NCI-H1092 treated with DMSO at 0.1 percent for 48 hours (cell line): ENCODE data around the gene ZNF561.
A peak's percentile ranks its signal among the peaks of the same experiment; 100 is the strongest.
"Not testable (repeated sequence)": the region's sequence is repeated elsewhere in the genome, so short reads cannot be mapped to it uniquely, and the experiment has no call there.

Experiments
- DNase-seq: peaks from one replicate; lab custom pipeline; 2025; lab: John Stamatoyannopoulos, UW

Gene ZNF561

GRCh38 chr19:9621156-9622037, at the start of gene ZNF561:
TSS of gene ZNF561 (minus strand) at chr19:9621232. CDS start at chr19:9619456, 1,776 bp downstream.
- peak; percentile 85 for DNase-seq

DNA sequence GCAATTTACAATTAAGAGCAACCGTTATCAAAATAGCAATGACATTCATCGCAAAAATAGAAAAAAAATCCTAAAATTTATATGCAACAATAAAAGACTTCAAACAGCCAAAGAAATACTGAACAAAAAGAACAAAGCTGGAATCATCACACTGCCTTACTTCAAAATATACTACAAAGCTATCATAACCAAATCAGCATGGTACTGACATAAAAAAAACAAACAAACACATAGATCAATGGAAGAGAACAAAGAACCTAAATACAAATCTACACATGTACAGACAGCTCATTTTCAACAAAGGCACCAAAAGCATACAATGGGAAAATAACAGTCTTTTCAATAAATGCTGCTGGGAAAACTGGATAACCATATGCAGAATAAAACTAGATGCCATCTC, 47.5 kb upstream of the ZNF561 start:
- DNase-seq, result no peak

- DNase-seq, result no peak
Measured at GRCh38 chr19:9667898-9668297, 46.9 kb upstream of the ZNF561 start.

GRCh38 chr19:9658769-9659168, 37.7 kb upstream of the ZNF561 start:
- no peak for DNase-seq

- DNase-seq, result not testable (repeated sequence)
Measured at GRCh38 chr19:9653066-9653555, 32.1 kb upstream of the ZNF561 start.

- DNase-seq, result not testable (repeated sequence)
Measured at GRCh38 chr19:9651464-9651863, 30.4 kb upstream of the ZNF561 start.

DNA sequence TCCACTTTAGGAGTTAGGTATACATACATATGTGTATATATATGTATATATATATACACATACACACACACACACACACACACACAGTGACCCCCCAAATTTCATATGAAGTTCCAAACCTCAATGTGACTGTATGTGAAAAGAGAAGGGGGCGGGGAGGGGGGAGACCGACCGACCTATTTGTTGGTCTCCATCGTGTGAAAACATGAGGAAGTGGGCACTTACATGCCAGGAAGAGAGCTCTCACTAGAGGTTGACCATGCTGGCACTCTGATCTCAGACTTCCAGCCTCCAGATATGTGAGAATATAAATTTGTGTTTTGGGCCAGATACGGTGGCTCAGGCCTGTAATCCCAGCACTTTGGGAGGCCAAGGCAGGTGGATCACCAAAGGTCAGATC, 29.3 kb upstream of the ZNF561 start:
- no peak for DNase-seq

- DNase-seq, result no peak
Measured at GRCh38 chr19:9645472-9645871, 24.4 kb upstream of the ZNF561 start.

- no peak for DNase-seq
Measured at GRCh38 chr19:9644472-9644871, 23.4 kb upstream of the ZNF561 start.

GRCh38 chr19:9641810-9642209, 20.8 kb upstream of the ZNF561 start:
- no peak for DNase-seq

DNA sequence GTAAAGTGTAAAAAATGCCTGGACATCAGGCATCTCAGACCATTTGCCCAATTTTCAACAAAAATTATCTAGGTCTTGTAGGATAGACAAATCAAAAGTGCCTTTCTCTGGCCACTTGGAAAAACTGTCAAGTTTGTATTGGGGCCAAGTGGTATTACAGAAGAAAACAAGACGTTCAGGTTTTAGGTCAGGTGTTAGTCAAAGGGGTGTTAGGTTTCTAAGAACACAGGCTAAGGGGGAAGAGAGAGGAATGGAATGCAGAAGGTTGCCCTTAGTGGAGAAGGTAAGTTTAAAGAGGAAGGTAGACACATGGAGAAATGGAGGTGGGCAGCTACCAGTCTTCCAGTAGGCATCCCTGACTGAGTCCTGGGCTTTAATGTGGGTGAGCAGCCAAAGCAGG, 19.9 kb upstream of the ZNF561 start:
- no peak for DNase-seq

DNA sequence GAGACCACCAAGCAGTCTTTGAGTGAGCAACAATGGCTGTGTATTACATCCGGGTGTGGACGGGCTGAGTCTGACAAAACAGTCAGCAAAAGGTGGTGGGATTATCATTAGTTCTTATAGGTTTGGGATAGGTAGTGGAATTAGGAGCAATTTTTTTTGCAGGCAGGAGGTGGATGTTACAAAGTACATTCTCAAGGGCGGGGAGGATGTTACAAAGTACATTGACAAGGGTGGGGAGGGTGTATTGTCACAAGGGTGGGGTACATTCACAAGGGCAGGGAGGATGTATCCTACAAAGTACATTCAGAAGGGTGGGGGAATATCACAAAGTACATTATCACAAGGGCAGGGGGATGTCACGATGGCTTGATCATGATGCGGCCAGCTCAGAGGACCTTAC, 15.0 kb upstream of the ZNF561 start:
- no peak for DNase-seq

GRCh38 chr19:9627856-9628255, 6.8 kb upstream of the ZNF561 start:
- no peak for DNase-seq

GRCh38 chr19:9622531-9622930, 1.5 kb upstream of the ZNF561 start:
- DNase-seq, result no peak

DNA sequence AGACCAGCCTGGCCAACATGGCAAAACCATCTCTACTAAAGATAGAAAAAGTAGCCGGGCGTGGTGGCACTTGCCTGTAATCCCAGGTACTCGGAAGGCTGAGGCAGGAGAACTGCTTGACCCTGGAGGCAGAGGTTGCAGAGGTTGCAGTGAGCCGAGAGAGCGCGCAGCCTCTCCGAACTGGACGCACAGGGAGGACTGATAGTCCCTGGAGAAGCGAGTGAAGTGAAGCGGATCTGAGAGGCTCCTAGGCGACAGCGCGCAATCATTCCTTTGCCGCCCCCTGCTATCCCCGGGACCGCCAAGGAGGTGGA, 233 bp downstream of the ZNF561 start:
- no peak for DNase-seq

DNA sequence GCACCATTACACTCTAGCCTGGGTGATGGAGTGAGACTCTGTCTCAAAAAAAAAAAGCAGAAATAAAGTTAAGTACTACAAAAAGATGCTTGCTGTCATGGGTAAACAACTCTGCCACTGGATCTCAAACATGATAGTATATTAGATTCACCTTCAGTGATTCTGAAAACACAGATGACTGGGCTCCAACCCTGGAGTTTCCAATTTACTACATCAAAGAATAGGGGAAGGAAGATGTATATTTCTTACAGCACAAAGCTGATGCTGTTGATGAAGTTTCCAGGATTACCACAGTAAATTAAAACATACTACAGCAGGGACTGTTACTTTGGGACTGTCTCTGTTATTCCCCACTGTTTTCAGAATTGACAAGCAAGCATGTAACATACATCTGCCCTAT, 5.2 kb downstream of the ZNF561 start:
- DNase-seq, result no peak

DNA sequence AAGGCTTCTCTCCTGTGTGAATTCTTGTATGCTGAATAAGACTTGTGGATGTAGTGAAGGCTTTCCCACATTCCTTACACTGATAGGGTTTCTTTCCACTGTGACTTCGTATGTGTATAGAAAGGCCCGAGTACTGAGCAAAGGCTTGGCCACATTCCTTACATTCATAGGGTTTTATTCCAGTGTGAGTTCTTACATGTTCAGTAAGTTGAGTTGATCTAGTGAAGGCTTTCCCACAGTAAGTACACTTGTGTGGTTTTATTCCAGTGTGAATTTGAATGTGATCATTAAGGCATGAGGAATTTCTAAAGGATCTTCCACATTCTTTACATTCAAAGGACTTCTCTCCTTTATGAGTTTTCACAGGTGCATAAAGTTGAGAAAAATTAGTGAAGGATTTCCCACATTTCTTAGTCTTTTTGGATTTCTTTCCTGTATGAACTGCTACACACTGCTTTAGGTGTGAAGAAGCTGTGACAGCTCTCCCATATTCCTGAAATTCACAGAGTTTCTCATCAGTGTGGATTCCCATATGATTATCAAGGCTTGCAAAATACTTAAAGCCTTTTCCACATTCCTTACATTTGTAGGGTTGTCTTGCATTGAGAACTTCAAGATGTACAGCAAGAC, 10.4 kb downstream of the ZNF561 start:
- DNase-seq, result no peak

- DNase-seq, result no peak
Measured at GRCh38 chr19:9608912-9609311, 12.1 kb downstream of the ZNF561 start.

- no peak for DNase-seq
Measured at GRCh38 chr19:9597027-9597426, 24.0 kb downstream of the ZNF561 start.

GRCh38 chr19:9586764-9587163, 34.3 kb downstream of the ZNF561 start:
- peak; percentile 71 for DNase-seq

DNA sequence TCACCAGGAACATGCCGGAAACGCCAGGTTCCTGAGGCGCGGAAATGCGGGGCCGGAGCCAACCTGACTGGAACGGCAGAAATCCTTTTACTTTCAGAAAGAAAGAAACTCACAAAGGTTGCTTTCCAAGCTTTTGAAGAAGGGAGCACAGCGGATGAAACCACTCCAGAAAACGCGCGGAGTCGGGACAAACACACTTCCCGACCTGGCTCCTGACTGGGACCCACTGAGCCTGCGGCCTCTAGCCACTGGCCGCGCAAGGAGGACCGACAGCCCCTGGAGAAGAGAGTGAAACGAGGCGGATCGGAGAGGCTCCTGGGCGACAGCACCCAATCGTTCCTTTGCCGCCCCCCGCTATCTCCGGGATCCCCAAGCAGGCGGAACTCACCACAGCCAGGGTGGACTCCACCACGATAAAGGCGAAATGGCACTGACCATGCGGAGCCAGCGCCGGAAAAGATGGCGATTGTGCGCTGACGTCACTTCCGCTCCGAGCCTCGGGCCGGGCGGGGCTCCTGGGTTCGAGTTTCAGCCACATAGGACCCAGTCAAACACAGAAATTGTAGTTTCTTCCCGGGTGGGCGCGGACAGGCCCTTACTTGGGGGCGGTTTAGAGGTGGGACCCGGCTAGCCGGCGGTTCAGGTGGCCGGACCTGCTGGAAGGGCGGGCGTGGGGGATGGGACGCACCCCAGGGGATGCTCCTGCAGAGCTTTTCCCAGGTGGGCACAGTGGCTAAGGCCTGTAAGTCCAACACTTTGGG, 36.8 kb downstream of the ZNF561 start, which contains the start of gene ZNF121:
ZNF121 (minus strand) TSS at position 432 of the 761 bp plus-strand sequence. CDS start 16,407 bp downstream, outside the sequence.
- peak; percentile 88 for DNase-seq

GRCh38 chr19:9582081-9582725, 38.8 kb downstream of the ZNF561 start:
- not testable (repeated sequence) for DNase-seq
